ENCODE measurements around the gene LSM14B. TPM values are rescaled to one million over a fixed set of nuclear protein-coding genes. Genes with fewer than 3 reads are reported as not detected.

LSM14B gene
- total RNA-seq, 3 donors from 2014 or later (not counting 1 experiment from before 2014, with no cell fraction given), result 41.1 to 56.2 (median 47.3) TPM

- ATAC-seq (no peak), DNase-seq (no peak)
- no peaks in the 10 kb centered on the region for H3K36me3 Mint-ChIP-seq
- Histone ChIP-seq H3K4me3 (ENCODE audit: low read length) (no peak overlapping the region), H3K27ac (ENCODE audit: low read length) (no peak overlapping the region), H3K4me1 (ENCODE audit: control insufficient read depth, insufficient read depth, low read length) (peaks cover 18% of the 10 kb centered on the region), H3K9me3 (ENCODE audit: control insufficient read depth, insufficient read depth, low read length) (no peaks in the 10 kb centered on the region), H3K36me3 (ENCODE audit: control insufficient read depth, insufficient read depth, low read length) (peaks cover 22% of the 10 kb centered on the region), H3K27me3 (ENCODE audit: control insufficient read depth, insufficient read depth, low read length) (no peaks in the 10 kb centered on the region)
- no peaks in the 10 kb centered on the region for H3K27me3 Mint-ChIP-seq (ENCODE audit: low read depth in 2 of 2)
- H3K27ac Mint-ChIP-seq, result peak overlapping the region in 1 of 2 donors; percentile 64
- TF ChIP-seq CTCF (IDR thresholded peaks at IDR 0.05), result no peak
- intact Hi-C loops (cut with micrococcal nuclease), result no loop called here
- H3K4me3 Mint-ChIP-seq, result no peak overlapping the region
- WGBS (ENCODE audit: insufficient coverage), result 96% methylated on average over 9 of the region's 9 CpGs
- H3K9me3 Mint-ChIP-seq, result no peaks in the 10 kb centered on the region
- H3K4me1 Mint-ChIP-seq, result peaks cover 5 to 13% of the 10 kb centered on the region in 2 donors
These were observed 38.0 kb downstream of the LSM14B start for GRCh38 chr20:62160253-62160652.

GRCh38 chr20:62160876-62161275 is 38.6 kb downstream of the LSM14B start:
- Mint-ChIP-seq H3K9me3 (no peaks in the 10 kb centered on the region), H3K4me1 (peaks cover 5 to 11% of the 10 kb centered on the region in 2 donors), H3K27ac (no peak overlapping the region), H3K27me3 (ENCODE audit: low read depth in 2 of 2) (no peaks in the 10 kb centered on the region), H3K4me3 (no peak overlapping the region), H3K36me3 (no peaks in the 10 kb centered on the region)
- intact Hi-C loops (cut with micrococcal nuclease), result no loop called here
- Histone ChIP-seq H3K9me3 (ENCODE audit: control insufficient read depth, insufficient read depth, low read length) (no peaks in the 10 kb centered on the region), H3K4me1 (ENCODE audit: control insufficient read depth, insufficient read depth, low read length) (peaks cover 18% of the 10 kb centered on the region), H3K27ac (ENCODE audit: low read length) (no peak overlapping the region), H3K27me3 (ENCODE audit: control insufficient read depth, insufficient read depth, low read length) (no peaks in the 10 kb centered on the region), H3K4me3 (ENCODE audit: low read length) (no peak overlapping the region), H3K36me3 (ENCODE audit: control insufficient read depth, insufficient read depth, low read length) (peaks cover 22% of the 10 kb centered on the region)
- no peak for DNase-seq
- WGBS (ENCODE audit: insufficient coverage), result 97% methylated on average over 17 of the region's 17 CpGs
- no peak for TF ChIP-seq CTCF (IDR thresholded peaks at IDR 0.05)
- no peak for ATAC-seq

- Histone ChIP-seq H3K4me3 (ENCODE audit: low read length) (no peak overlapping the region), H3K27me3 (ENCODE audit: control insufficient read depth, insufficient read depth, low read length) (no peaks in the 10 kb centered on the region), H3K9me3 (ENCODE audit: control insufficient read depth, insufficient read depth, low read length) (no peaks in the 10 kb centered on the region), H3K4me1 (ENCODE audit: control insufficient read depth, insufficient read depth, low read length) (peaks cover 18% of the 10 kb centered on the region), H3K36me3 (ENCODE audit: control insufficient read depth, insufficient read depth, low read length) (peaks cover 22% of the 10 kb centered on the region), H3K27ac (ENCODE audit: low read length) (no peak overlapping the region)
- ATAC-seq, result no peak
- no peak for TF ChIP-seq CTCF (IDR thresholded peaks at IDR 0.05)
- intact Hi-C loops (cut with micrococcal nuclease), result no loop called here
- no peaks in the 10 kb centered on the region for H3K36me3 Mint-ChIP-seq
- H3K9me3 Mint-ChIP-seq, result no peaks in the 10 kb centered on the region
- 97% methylated on average over 17 of the region's 17 CpGs for WGBS (ENCODE audit: insufficient coverage)
- DNase-seq, result no peak
- H3K27ac Mint-ChIP-seq, result no peak overlapping the region
- no peak overlapping the region for H3K4me3 Mint-ChIP-seq
- no peaks in the 10 kb centered on the region for H3K27me3 Mint-ChIP-seq (ENCODE audit: low read depth in 2 of 2)
- peaks cover under 1 to 6% of the 10 kb centered on the region in 2 donors for H3K4me1 Mint-ChIP-seq
These were observed 39.1 kb downstream of the LSM14B start for GRCh38 chr20:62161347-62161746.

GRCh38 chr20:62162765-62163484 is 40.6 kb downstream of the LSM14B start:
- intact Hi-C loops (cut with micrococcal nuclease), result no loop called here
- no peaks in the 10 kb centered on the region for H3K9me3 Mint-ChIP-seq
- H3K4me3 Mint-ChIP-seq, result no peak overlapping the region
- Histone ChIP-seq H3K27ac (ENCODE audit: low read length) (no peak overlapping the region), H3K36me3 (ENCODE audit: control insufficient read depth, insufficient read depth, low read length) (peaks cover 22% of the 10 kb centered on the region), H3K4me1 (ENCODE audit: control insufficient read depth, insufficient read depth, low read length) (peaks cover 6% of the 10 kb centered on the region), H3K4me3 (ENCODE audit: low read length) (no peak overlapping the region), H3K9me3 (ENCODE audit: control insufficient read depth, insufficient read depth, low read length) (no peaks in the 10 kb centered on the region), H3K27me3 (ENCODE audit: control insufficient read depth, insufficient read depth, low read length) (no peaks in the 10 kb centered on the region)
- no peaks in the 10 kb centered on the region for H3K27me3 Mint-ChIP-seq (ENCODE audit: low read depth in 2 of 2)
- no peaks in the 10 kb centered on the region for H3K36me3 Mint-ChIP-seq
- H3K4me1 Mint-ChIP-seq, result peaks cover 0 to 6% of the 10 kb centered on the region in 2 donors
- H3K27ac Mint-ChIP-seq, result no peak overlapping the region
- no peak for TF ChIP-seq CTCF (IDR thresholded peaks at IDR 0.05)
- 97% methylated on average over 38 of the region's 38 CpGs for WGBS (ENCODE audit: insufficient coverage)
- no peak for DNase-seq
- ATAC-seq, result no peak
